GM12892 (cell line): ENCODE data around the gene MXD3.

Source experiments
- POLR2A ChIP-seq: IDR thresholded peaks from 2 replicates; pipeline ENCODE4 v1.6.1; 2011; ENCODE audit warnings: low read depth, low read length, control low read depth
- POLR2AphosphoS5 ChIP-seq: IDR thresholded peaks from 2 replicates; pipeline ENCODE4 v1.6.1; 2011; ENCODE audit warnings: low read depth, low read length, control low read depth

DNA sequence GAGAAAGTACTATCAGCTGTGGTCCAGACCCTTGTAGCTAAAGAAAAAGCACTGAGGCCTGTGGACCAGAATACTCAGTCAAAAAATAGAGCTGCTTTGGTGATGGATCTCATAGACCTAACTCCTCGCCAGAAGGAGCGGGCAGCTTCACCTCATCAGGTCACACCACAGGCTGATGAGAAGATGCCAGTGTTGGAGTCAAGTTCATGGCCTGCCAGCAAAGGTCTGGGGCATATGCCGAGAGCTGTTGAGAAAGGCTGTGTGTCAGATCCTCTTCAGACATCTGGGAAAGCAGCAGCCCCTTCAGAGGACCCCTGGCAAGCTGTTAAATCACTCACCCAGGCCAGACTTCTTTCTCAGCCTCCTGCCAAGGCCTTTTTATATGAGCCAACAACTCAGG lies 17.1 kb downstream of the MXD3 start:
- no peak for TF ChIP-seq POLR2AphosphoS5
- TF ChIP-seq POLR2A, result no peak
